Activated CD8-positive, alpha-beta memory T cell treated with anti-CD3 and anti-CD28 coated beads for 24 hours (primary cell): ENCODE results near the gene RHCG.

Experiments used
- DNase-seq: peaks from one replicate; pipeline ENCODE4 v3.0.0-alpha.2; 2020

RHCG gene

DNA sequence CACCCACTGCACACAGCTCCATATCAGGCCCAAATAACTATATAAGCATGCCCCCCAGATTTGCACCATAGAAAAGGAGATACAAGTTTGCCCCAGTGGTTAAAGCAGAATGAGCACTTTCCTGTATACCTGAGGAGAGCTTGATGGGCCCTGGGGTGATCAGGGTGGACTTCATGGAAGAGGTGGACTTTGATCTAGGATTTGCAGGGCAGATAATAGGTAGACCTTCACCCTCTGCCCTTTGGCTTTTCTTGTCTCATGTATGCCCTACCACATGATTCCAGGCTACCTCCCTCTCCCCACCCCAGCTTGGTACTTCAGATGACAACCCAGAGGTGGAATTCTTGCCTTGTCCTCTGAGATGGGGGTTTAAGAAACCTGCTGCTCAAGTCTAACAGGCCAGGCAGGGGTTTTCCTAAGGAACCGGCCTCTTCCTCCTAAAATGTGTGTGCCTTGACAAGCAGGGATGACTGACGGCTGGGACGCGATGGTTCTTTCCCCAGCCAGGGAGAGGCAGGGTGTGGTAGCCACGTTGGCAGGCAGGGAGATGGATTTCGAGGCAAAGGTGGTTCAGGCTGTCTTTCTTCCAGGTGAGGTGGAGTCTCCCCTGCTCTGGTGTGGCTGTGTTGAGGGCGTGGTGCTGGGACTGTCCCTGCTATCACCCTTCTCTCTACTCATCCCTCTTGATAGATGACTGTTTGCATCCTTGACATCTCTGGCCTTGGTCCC is 6.6 kb upstream of the RHCG start:
- DNase-seq, result no peak

- DNase-seq, result peak; percentile 28
Observed at GRCh38 chr15:89501646-89502045, 5.3 kb upstream of the RHCG start.

DNA sequence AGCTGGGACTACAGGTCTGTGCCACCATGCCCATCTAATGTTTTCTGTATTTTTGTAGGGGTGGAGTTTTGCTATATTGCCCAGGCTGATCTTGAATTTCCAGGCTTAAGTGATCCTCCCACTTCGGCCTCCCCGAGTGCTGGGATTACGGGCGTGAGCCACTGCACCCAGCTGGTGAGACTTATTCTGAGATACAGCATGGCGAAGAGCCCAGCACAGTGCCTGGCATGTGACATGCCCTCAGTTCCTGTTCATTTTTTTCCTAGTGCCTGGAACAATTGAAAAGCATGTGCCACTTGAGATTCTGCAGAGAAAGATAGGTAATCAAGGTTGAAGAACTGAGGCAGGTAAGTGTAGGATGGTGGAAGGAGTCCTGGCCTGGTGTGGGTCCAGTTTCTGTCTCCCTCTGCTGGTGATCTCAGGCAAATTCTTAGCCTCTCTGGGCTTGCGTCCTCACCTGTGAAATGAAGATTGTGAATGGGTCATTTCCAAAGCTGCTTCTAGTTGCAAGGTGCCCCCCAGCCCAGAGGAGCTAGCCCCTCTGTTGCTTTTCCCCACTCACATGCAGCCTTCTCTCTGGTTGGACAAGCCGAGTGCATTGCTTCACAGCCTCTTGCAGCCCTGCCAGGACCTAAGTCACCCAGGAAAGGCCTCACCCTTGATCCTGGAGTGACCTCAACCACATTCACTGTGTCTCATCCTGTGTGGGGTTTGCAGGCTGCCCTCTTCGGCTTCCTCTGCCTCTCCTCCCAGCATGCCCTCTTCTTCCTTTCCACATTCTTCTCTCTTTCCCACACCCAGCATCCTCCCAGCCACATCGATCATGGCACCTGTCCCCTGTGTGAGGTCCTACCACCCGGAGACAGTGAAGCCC is 4.3 kb upstream of the RHCG start:
- DNase-seq, result peak; percentile 47

- DNase-seq, result peak; percentile 47
Observed at GRCh38 chr15:89499156-89499555, 2.8 kb upstream of the RHCG start.

- no peak for DNase-seq
Observed at GRCh38 chr15:89498574-89498906, 2.2 kb upstream of the RHCG start.

- no peak for DNase-seq
Observed at GRCh38 chr15:89497231-89497630, 848 bp upstream of the RHCG start.

DNA sequence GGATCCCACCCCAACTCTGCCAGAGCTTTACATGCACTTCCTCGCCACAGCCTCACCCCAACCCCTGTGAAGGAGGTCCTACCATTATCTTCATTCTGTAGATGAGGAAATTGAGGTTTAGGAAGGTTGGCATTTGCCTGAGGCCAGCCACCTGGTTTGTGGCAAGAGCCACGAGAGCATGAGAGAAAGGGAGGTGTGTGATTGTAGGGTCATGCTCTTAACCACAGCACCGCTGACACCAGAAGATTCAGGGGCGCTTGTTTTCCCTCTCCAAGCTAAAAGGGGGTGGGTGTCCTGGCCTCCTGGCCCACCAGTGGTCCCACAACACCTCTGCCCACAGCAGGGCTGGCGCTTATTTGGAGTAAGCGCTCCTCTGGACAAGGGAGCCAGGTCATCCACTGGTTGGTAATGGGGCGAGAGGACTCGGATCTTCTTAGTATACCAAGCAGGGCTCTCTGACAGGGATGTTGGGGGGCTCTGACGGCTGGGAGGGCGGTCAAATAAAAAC is 691 bp downstream of the RHCG start:
- peak; percentile 54 for DNase-seq

DNA sequence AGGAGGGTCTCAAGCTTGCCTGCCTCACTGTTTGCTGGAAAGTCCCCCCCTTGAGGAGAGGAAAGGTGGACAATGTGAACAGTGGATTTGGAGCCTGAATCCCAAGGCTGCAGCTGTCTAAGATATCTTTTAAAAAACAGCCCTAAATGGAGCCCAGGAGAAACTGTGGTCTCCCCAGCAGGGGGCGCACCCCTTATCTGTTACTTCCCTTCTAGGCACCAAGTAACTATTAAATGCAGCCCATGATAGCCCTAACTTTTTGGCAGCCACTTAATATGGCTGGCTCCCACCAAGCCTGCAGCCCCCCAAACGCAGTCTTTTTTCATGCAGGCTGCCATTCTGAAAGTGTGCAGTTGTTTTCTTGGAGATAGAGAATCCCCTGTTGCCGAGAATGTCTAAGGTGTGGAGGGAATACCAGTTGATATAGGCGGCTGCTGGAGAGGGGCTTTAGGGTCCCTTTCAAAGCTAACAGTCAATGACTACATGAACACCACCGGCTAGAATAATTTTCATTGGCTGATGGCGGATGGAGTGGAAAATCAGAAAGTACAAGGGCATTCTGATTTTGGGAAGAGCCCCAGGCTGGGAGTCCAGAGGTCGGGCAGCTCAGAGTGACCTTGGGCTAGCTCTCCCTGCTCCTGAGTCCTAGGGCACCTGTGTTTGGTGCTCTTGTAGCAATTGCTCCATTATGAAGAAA is 1.3 kb downstream of the RHCG start:
- peak; percentile 56 for DNase-seq

- peak; percentile 35 for DNase-seq
Observed at GRCh38 chr15:89494031-89494430, 2.4 kb downstream of the RHCG start.

- peak; percentile 32 for DNase-seq
Observed at GRCh38 chr15:89492934-89493631, 3.3 kb downstream of the RHCG start.

DNA sequence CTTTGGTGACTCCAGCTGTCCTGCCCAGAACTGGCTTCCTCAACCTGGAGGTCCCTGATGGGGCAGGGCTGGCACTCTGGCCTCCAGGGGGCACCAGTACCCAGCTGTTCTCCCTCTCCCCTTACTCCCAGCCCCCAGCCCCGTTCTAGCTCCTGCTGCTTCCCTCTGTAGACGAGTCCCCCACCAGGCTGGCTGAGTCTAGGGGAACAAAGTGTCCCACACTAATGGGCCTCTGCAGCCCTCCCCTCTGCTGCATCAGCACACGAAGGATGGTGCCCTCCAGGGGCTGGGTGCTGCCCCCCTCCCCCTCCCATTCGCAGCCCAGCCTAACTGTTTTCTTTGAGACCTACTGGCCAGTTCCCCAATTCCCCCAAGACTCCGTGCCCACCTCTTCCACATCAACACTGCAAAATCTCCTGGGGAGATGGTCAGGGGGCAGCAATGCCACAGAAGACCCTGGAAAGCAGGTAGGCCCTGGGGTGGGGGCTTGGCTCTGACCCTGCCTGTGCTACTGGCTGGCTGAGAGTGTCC is 4.2 kb downstream of the RHCG start:
- no peak for DNase-seq

DNA sequence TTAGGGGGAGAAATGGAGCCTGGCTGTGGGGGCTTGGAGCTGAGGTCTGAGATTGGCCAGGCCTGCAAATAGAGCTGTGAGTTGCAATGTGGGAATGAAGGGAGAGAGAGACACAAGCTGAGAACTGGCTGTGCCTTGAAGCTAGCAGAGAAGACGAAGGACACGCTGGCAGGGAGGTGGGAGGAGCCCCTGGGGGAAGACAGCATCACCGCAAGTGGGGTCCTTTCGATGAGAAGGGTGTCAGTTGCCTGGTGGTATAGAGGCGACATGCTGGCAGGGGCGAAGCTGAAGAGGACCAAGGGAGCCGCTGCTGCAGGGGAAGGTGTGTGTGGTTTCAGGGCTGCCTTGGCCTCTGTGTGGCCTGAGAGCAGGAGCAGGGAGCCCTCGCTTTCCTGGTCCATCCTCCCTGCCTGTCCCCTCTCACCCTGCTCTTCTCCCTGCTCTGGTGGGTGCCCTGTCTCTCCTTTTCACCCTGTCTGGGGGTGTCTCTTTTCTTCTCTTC is 5.5 kb downstream of the RHCG start:
- no peak for DNase-seq

DNA sequence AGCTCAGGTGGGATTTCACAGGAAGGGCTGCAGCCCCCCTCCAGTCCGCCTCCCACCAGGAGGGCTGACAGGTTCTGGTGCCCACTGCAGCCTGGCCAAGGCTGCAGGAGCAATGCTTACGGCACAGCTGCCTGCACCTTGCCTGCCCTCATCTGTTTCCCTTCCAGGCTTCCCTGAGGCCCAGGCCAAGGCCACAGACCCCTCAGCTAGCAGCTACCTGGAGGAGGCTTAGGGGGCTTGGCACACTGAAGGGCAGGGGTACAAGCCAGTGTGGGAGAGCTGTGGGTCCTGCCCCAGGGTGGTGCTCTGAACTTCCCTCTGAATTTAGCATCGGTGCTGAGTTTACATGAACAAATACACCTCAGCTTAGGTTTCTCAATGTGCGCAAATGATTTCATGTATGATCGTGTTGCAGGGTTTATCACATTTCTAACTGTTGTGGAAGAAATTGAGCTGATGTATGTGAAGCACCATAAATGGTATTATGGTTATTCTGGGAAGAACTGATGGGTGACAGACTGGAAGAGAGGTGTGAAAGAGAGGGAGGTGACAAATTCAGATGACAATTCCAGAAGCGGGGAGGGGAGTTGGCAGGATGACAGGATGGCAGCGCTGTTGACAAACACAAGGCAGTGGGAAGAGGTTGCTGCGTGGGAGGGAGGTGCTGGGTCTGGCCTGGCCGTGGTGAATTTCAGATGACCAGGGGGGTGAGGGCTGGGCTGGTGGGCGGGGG is 6.1 kb downstream of the RHCG start:
- no peak for DNase-seq

GRCh38 chr15:89489376-89489775 is 7.0 kb downstream of the RHCG start:
- no peak for DNase-seq

DNA sequence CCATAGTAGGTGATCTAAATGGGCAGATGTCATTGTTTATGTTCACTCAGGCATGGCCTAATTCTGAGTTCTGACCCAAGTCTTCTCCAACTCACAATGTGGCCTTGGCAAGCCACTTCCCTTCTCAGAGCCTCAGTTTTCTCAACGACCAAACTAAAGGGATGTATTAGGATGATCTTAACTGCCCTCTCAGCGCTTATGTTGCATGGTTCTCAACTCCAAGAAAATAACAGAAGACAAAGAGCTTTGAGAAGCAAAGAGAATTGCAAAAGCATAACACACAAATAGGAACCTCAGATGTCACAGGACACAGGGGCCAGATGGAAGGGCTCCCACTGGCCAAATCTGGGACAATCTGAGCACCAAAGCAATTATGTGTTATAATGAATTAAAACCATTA is 8.6 kb downstream of the RHCG start:
- DNase-seq, result no peak

GRCh38 chr15:89486726-89487050 is 9.7 kb downstream of the RHCG start:
- peak; percentile 70 for DNase-seq

GRCh38 chr15:89483079-89483478 is 13.3 kb downstream of the RHCG start:
- no peak for DNase-seq

DNA sequence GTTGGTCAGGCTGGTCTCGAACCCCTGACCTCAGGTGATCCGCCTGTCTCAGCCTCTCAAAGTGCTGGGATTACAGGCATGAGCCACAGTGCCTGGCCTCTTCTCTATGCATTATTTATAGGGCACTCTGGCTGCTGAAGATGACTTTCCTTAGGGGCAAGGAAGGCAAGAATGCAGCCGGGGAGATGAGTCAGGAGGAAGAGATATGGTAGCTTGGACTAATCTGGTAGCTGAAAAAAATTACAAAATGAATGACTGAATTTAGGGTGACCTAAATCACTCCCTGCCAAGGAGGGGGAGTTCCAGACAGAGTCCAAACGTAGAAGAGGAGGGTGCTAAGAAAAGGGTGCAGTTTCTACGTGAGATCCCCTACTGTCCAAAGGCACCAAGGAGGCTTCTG is 14.2 kb downstream of the RHCG start:
- DNase-seq, result no peak

DNA sequence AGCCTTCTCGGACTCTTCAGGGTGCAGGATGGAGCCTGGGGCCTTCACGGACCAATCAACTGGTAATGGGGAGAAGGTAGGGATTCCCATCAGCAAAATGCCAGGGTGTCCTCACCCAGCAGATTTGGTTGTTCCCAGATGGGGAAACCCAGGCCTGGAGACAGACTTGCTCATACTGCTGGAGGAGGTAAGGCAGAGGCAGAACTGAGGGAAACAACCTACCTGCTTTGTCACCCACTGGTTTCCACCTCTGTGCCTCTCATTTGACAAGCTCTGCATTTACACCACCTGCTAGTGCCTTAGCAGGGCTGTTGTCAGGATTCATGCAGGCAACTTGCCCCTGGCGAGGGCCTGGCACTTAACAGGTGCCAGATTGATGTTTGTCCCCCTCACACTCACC is 15.9 kb downstream of the RHCG start:
- DNase-seq, result no peak

GRCh38 chr15:89479173-89479572 is 17.2 kb downstream of the RHCG start:
- no peak for DNase-seq

DNA sequence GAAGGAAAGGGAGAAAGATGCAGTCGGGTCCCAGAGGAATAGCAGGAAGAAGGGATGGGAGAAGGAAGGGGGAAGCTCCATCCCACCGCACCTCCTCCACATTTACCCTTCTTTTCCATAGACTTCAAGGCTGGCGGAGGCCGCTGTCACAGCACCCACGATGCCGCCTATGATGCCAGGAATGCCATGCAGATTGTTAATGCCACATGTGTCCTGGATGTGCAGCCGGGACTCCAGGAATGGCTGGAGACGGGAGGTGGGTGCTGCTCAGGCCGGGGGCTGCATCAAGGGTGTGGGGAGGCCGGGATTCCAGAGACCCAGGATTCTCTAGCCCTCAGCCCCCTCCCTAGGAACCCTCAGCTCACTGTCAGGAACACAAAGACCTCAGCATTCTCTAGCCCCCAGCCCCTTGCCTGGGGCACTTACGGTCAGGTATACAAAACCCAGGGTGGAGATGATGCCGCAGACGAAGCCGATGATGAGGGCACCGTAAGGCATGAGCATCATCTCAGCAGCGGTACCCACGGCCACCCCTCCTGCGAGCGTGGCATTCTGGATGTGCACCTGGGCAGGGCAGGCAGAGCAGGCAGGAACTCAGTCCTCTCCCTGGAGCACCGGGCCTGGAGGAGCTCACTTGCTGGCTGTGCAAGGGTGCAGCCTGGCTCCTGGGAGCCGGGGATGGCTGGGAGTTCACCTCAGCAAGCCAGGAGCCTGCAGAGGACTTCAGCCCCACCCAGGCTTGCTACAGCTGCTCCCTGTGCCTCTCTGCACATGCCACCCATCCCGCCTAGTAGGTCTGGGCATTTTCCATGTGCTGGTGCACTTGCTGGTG is 18.8 kb downstream of the RHCG start:
- no peak for DNase-seq
